Activated CD4-positive, CD25-positive, alpha-beta regulatory T cell (primary cell): Measurements from ENCODE around the gene SEMA5B.

Experiments
- DNase-seq, 4 experiments: peaks; one replicate each; lab custom pipeline; 2025; lab: John Stamatoyannopoulos, UW

SEMA5B gene

DNA sequence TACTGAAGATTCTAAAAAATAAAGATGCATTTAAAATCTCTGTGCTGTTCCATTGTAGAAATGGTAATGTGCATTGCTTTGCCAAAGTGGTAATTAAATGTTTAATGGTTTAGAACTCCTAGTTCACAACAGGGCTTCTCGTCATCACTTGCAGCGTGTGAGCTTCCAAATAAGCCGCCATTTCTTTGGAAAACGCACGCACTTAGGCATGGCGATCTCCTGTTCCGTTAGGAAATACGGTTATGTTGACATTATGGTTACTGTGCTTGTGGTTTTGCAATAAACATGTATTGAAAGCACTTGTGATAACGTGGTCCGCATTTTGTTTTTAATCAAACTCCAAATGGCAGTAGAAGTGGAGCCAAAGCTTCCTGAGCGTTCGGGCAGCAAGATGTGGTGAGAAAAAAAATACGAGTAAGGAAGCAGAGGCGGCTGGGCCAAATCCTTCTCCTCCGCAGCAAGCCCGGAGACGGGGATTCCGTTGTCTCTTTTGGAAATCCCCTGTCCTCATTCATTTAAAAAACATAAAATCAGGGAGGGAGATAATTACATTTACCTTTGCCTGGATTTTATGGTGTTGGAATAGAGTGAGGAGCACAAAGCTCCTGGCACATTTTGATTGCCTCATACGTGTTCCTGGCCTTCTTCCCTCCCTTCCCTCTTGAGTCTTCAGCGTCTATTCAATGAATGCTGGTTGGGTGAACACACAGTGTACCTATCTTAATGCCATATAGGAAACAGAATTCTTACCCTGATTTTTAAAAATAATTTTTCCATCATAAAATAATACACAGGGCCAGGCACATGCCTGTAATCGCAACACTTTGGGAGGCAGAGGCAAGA lies 135.2 kb downstream of the SEMA5B start:
- DNase-seq = no peak

DNA sequence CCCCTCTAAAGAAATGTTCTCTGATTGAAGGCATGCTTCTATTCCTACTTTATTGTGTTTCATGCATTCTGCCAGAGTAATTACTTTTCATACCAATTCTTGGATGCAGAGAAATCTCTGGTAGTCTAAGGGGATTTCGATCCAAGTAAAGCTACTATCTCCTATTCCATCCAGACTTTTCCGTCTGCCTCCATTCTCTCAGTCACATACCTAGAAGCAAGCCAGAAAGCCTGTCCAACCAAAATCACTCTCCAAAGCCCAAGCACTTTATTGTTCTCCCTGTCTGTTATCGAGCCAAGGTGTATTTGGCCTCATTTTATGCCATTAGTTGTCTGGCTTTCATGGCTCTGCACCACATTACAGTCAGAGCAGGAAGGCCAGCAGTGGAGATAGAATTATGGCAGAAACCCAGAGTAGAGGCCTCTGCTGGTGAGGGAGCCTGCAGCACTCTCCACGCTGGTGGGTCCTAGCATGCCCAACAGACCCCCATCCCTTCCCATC lies 136.8 kb downstream of the SEMA5B start:
- DNase-seq = no peak

DNA sequence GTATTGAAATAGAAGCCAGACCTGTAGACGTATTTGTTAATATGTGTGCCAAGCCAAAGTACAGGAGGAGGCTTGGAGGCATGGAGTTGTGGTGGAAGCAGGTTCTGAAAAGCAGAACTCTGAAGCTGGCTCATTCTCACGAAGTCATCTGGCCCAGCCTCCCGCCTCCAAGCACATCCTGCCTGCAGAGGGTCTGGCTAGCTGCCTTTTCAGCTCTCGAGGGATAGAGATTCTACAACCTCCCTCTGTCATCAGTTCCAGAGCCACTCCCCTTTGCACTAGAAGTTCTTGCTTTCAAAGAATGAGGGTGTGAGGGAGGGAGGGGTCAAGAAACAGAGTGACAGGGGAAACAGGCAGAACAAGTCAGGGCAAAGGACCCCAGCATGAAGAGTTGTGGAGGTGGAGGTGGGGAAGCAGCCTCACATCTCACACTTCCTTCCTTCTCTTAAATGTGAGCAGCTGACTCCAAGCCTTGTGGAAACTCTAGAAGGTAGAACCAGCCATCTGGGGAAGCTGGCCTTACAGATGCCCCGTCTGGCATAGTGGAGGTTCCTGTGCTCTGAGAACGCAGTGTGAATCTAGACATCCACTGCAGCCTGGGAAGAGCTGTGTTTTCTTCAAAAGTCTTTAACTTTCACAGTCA lies 137.4 kb downstream of the SEMA5B start:
- no peak for DNase-seq

DNA sequence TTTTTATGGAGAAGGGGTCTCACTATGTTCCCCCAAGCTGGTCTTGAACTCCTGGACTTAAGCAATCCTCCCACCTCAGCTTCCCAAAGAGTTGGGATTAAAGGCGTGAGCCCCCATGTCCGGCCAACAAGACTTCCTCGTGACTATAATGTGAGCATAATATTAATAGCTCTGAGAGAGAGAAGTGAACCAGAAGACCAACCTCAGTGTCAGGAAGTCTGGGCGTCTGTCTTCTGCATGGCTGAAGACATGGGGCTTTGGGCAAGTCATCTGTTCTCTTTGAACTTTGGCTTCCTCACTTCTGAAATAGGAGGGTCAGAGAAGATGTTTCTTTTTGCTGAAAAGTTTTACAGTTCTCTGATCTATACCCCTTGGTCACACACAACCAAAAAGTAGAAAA lies 140.6 kb downstream of the SEMA5B start:
- no peak for DNase-seq

DNA sequence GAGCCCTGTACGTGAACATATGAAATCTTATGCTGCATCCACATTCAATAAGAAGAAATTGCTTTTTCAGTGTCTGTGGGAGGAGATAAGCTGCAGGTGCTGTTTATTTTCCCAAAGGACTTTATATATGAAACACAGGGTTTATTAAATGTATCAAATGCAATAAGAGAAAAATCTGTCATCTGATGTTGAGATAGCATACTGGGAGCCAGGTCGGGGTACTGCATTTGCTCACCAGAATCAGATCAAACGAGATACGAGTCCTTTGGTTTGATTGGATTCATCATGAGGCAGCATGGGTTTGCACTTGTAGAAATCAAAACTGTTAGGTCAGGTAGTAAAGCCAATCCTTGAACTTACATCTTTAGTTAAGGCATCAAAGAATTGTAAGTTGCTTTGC lies 141.3 kb downstream of the SEMA5B start:
- DNase-seq = no peak

DNA sequence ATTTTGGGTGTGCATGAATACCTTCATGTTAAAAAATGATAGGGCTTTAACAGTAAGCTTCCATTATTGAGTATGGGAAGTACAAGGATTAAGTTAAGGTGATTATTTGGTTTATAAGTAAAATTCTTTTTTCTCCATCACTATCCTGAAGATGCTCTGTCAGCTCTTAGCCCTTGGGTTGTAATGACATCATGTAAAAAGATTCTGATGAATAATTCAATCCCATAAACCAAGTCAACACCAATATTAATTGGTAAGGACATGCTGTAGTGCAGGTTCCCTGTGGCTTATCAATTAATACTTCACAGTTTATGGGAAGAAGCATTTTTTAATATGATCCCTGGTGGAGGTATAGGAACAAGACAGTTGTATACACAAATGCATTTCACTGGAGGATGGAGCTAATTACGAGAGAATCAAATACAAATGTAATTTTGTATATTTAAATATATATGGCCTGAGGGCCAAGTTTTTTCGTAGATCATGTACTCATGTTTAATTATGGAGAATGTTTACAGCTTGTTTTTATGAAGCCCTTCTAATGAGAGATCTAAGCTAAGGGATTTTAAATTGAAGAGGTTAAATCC lies 145.1 kb downstream of the SEMA5B start:
- DNase-seq = no peak

DNA sequence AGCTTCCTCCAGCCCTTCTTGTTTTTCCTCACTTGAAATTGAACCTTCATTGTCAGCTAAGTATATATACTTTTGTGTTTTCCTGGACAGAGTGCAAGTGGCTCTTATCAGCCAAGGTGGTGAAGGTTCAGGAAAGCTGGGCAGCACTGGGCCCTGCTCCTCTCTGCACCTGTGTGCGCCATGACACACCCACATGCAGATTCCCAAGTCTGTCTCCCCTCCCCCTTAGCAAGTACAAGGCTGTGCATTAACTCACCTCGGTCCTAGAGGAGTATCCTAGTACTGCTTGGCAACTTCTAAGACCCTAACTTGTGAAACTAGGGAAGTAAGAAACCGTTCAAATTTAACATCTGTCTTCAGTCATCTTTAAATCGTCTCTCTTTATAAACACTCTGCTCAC lies 146.9 kb downstream of the SEMA5B start:
- DNase-seq = no peak

DNA sequence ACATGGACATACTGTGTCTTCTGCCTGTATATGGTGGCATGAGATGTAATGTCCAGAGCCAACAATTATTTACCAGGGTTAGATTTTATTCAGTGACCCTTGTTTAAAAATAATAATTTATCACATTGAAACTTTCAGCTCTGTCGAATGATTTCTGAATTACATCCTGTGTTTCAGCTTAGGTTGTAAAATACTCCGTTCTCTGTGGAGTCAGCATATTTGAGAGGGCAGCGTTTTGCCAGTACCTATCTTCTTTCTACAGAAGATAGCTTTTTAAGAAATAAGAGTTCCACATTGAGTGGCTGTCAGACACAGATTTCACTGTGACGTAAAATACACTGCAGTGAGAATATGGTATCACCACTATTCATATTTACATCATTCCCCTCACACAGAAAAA lies 147.4 kb downstream of the SEMA5B start:
- no peak for DNase-seq

DNA sequence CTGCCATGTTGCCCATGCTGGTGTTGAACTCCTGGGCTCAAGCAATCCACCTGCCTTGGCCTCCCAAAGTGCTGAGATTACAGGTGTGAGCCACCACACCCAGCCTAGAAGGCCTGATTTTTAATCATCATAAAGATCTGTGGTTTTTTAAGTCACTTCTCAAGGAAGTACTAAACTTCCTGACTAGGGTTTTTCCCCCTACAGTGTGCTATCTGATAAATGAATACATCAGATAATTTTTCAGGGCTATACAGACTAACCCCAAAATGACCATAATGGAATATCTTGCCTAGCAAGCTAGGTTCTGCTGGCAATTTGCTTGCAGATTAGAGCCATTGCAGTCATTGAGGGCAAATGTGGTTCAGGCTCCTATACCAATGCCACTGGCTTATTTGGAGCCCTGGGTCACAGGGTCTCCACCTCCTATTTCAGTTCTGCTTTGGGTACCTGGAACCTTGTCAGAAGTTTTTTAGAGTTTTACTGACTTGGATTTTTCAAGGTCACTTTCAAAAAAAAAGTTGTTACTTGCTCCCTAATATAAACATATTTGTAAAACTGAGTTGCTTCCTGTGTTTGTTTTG lies 151.9 kb downstream of the SEMA5B start:
- no peak for DNase-seq

DNA sequence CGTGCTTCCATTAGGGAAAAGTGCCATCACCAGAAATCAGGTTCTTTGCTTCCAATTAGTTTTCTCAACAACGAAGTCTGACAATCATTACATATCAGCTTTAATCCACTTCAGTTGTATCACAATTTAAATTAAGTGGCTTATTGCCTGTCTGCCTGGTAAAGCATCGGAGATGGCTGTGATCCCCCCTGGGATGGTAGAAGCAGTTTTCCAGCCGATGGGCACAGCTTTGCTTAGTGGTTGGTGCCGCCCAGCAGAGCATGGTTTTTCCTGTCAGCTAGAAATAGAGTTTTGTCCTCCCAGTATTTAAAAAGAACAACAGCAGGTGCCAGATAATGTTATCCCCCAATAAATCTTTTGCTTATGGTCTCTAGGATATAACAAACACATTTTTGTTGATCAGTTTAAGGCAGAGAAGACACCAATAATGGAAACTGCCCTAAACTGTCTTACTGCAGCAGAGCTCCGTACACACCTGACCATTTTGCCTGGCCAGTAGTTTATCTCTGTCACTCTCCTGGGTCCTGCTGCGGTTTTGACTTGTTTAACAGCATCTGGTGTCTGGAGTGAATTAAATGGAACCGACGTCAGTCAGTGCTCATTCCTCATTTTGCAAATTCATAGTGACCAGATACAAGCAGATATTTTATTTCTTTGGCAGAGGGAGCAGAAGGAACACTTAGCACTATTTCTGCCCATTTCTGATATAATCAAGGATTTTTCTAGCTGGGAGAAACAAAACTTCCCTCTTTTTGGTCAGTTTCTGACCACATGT lies 153.6 kb downstream of the SEMA5B start:
- DNase-seq = no peak

DNA sequence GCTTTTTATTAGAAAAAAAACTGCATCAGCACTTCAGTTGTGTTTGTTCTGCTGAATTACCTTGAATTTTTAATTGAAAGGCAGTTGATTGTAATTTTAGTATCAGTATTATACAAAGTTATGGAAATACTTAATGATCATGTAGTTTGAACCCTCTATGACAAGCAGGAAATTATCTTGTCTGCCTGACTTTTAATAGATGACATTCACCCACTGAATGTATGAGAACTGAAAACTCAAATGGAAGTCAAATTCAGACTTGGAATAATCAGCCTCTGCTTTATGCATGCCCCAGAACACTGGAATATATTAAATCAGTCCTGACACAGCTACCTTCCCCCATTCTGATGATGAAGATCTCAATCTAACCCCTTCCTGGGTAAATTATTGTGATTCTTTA lies 159.2 kb downstream of the SEMA5B start:
- DNase-seq = no peak

DNA sequence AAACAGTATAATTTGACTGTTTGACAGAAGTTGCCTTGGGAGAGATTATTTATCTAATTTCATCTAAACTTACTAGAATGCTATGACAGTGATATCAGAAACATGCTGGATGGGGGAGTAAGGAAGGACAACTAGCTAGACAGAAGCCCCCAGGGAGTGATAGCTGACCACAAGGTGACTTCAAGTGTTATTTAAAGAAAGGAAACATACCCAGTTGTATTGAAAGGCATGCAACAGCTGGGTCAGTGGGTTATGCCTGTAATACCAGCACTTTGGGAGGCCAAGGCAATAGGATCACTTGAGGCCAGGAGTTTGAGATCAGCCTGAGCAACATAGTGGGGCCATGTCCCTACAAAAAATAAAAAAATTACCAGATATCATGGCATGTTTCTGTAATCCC lies 163.1 kb downstream of the SEMA5B start:
- no peak for DNase-seq

DNA sequence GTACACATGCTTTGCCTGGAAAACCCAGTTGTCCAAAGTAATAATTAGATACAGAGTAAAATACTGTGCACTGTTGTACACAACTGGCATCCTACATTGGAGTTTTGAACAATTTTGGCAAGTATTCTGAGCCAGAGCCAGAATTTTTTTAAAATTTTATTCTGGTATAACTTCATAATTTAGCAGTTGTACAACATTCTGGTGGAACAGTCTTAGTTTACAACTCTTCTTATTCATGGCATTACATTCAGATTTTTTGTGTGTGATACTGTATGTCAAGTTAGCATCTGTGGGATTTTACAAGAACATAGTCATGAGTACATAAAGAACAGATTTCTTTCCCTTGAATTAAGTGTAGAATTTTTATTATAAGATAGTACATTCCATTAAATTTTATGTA lies 165.2 kb downstream of the SEMA5B start:
- no peak for DNase-seq
